ENCODE measurements around the gene CUTC. TPM values are rescaled to one million over a fixed set of nuclear protein-coding genes. Genes with fewer than 3 reads are reported as not detected.
"Not testable (repeated sequence)": the region's sequence is repeated elsewhere in the genome, so short reads cannot be mapped to it uniquely, and the experiment has no call there.

The CUTC gene
- polyA plus RNA-seq, 1 donor = 23.6 TPM

DNA sequence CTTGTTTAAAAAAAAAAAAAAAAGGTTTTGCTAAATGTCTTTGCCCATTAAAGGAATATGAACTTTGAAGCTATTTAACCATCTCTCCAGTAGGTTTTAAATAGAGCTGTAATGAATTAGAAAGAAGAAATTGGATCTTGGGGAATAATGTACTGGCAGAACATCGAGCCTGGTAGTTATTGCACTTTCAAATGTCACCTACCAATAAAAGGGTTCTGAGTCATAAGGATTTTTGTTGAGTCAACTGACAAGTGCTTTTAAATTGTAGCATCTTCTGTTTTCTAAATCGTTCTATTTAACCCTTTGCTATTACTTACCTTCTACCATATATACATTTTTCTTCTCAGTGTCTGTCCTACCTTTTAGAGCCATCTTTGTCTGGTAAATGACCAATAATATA is 10.7 kb downstream of the CUTC start:
- DNase-seq (ENCODE audit: low read depth) = no peak

GRCh38 chr10:99743841-99744240 is 11.8 kb downstream of the CUTC start:
- DNase-seq (ENCODE audit: low read depth) = no peak

DNA sequence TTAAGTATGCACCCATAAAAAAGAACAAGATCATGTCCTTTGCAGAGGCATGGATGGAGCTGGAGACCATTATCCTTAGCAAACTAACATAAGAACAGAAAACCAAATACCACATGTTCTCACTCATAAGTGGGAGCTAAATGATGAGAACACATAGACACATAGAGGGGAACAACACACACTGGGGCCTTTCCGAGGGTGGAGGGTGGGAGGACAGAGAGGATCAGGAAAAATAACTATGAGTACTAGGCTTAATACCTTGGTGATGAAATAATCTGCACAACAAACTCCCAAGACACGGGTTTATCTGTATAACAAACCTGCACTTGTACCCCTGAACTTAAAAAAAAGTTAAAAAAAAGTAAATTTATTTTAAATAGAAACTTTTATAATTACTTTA is 14.1 kb downstream of the CUTC start:
- DNase-seq (ENCODE audit: low read depth) = not testable (repeated sequence)

GRCh38 chr10:99748823-99749451 is 16.9 kb downstream of the CUTC start:
- DNase-seq (ENCODE audit: low read depth) = no peak

DNA sequence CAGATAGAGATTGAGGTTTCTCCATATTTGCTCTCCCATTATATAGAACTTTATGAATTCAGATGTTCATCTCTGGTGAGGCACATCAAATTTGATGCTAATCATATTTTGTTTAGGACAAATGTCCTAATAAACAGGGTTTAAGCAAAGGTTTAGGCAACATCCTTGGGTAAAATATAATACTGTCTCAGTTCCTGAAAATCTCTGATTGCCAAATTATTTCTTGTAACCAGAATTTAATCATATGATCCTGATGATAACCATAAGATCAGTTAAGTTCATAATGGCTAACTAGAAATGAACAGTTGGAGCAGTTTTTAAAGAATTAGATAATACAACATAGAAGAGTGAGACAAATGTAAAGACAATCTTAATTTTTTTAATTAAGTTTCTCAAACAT is 18.6 kb downstream of the CUTC start:
- DNase-seq (ENCODE audit: low read depth) = no peak

GRCh38 chr10:99754670-99755069 is 22.6 kb downstream of the CUTC start:
- DNase-seq (ENCODE audit: low read depth) = no peak

GRCh38 chr10:99756159-99756558 is 24.1 kb downstream of the CUTC start:
- DNase-seq (ENCODE audit: low read depth) = no peak

GRCh38 chr10:99758211-99758891 is 26.3 kb downstream of the CUTC start:
- no peak for DNase-seq (ENCODE audit: low read depth)

- no peak for DNase-seq (ENCODE audit: low read depth)
These were observed 28.3 kb downstream of the CUTC start for GRCh38 chr10:99760321-99760720.

- no peak for DNase-seq (ENCODE audit: low read depth)
These were observed 29.3 kb downstream of the CUTC start for GRCh38 chr10:99761365-99761764.

- no peak for DNase-seq (ENCODE audit: low read depth)
These were observed 33.8 kb downstream of the CUTC start for GRCh38 chr10:99765672-99766301.

DNA sequence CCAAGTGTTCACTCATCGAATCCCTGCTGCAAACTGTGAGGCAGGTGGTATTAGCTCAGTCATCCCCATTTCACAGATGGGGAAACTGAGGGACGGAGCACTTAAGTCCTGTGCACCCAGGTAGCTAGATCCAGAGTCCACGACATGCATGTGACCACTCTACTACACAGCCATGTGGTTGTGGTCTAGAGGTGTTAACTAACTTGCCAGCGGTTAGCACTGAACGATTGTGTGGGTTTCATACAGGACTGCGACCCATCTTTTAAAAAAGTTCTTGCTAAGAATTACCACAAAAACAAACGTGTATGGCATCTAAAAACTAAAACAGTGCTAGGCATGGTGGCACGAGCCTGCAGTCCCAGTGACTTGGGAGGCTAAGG is 34.3 kb downstream of the CUTC start:
- DNase-seq (ENCODE audit: low read depth) = no peak

DNA sequence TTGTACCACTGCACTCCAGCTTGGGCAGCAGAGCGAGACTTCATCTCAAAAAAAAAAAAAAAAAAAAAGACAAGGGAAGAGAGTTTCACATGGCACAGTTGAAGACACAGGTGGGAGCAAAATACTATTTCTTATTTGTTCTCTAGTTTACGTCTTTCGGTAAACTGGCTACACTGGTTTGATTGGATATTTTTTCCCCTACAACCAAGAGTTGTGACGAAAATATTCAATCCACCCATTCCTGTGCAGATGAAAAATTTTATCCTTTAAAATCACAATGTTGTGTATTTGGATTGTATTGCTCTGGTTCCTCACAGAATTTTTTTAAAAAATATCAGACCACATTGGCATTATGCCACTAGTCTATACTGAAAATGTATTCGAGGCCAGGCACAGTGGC is 35.9 kb downstream of the CUTC start:
- no peak for DNase-seq (ENCODE audit: low read depth)

- DNase-seq (ENCODE audit: low read depth) = no peak
These were observed 36.5 kb downstream of the CUTC start for GRCh38 chr10:99768556-99768955.

- no peak for DNase-seq (ENCODE audit: low read depth)
These were observed 37.7 kb downstream of the CUTC start for GRCh38 chr10:99769706-99770105.

- DNase-seq (ENCODE audit: low read depth) = no peak
These were observed 38.5 kb downstream of the CUTC start for GRCh38 chr10:99770408-99771045.

DNA sequence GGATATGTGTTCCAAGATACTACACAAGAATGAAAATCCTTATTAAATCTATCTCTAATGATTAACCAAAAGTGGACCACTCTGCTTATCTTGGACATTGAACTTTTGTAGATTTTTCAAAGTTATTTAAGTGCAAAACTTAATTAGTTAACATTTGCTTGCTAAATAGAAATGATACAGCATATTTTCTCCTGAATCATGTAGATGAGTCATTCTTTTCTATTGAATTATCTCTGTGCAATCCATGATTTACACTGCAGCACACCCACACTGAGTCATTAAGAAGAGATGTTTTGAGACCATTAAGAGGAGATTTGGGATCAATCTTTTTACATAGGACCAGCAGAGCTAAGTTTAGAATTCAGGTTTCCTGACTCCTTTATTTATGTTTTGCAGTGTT is 43.8 kb downstream of the CUTC start:
- no peak for DNase-seq (ENCODE audit: low read depth)

DNA sequence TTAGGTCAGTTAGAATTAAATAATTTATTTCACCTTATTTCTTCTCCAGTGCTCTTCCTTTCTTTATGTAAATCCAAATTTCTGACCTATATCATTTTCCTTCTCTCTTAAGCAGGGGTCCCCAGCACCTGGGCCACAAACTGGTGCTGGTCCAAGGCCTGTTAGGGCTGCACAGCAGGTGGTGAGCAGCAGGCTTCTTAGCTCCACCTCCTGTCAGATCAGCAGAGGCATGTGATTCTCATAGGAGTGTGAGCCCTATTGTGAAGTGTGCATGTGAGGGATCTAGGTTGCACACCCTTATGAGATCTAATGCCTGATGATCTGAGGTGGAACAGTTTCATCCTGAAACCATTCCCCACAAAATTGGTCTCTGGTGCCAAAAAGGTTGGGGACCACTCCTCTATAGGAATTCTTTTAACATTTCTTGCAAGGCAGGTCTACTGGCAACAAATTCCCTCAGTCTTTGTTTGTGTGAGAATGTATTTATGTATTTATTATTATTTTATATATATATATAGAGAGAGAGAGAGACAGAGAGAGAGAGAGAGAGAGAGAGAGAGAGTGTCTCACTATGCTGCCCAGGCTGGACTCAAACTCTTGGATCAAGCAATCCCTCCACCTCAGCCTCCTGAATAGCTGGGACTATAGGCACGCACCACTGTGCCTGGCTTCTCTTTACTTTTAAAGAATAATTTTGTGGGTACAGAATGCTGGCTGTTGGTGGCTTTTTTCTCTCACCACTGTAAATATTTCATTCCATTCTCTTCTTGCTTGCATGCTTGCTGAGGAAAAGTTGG is 46.1 kb downstream of the CUTC start:
- DNase-seq (ENCODE audit: low read depth) = no peak

GRCh38 chr10:99779335-99779734 is 47.3 kb downstream of the CUTC start:
- DNase-seq (ENCODE audit: low read depth) = no peak

DNA sequence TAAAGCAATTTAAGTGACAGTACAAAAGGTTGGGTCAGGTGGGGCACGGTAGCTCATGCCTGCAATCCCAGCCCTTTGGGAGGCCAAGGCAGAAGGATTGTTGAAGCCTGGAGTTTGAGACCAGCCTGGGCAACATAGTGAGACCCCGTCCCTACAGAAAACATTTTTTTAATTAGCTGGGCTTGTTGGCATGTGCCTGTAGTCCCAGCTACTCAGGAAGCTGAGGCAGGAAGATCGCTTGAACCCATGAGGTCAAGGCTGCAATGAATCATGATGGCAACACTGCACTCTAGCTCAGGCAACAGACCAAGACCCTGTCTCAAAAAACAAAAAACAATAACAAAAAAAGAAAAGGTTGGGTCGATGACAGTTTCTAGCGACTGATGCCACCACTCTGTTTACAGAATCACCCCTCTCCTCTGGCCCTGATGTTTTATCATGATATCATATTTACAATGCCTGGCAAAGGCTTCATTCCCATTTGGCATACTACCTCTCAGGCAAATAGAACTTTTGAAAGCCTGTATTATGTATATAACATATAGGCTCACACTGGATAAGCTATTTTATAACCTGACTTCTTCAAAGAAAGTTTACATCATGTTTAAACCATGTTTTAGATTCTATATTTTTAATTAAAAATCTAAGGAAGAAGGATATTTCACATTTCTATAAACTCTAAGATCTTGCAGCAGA is 49.8 kb downstream of the CUTC start:
- no peak for DNase-seq (ENCODE audit: low read depth)
